Measurements from ENCODE around the gene MARCHF10. TPM values are rescaled to one million over a fixed set of nuclear protein-coding genes. Genes with fewer than 3 reads are reported as not detected.

Gene MARCHF10
- total RNA-seq, 2 donors from 2014 or later, result 0.26 to 0.80 TPM

DNA sequence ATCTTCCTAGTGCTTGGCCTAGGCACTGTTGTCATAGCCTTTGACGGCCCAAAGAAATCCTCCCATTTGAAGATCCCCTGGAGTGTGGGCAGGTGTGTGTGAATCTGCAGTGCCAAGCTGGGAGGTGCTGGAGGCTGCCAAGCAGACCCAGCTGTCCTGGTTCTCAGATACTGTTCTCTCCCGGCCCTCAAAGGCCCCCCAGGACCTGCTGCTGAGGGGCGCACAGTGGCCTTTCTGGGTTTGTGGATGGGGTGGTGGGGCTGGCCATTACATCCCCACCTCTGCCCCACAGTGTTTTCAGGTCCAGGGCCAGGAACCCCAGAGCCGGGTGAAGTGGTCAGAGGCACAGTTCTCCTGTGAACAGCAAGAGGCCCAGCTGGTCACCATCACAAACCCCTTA, 120.1 kb downstream of the MARCHF10 start:
- no peak overlapping the region for H3K27ac Mint-ChIP-seq
- no peak overlapping the region for H3K4me3 Mint-ChIP-seq
- no peak for DNase-seq

GRCh38 chr17:62684179-62684578, 123.9 kb downstream of the MARCHF10 start:
- Mint-ChIP-seq H3K36me3 (ENCODE audit: low read depth) (no peaks in the 10 kb centered on the region), H3K27ac (no peak overlapping the region), H3K4me1 (no peaks in the 10 kb centered on the region), H3K4me3 (no peak overlapping the region), H3K27me3 (no peaks in the 10 kb centered on the region)
- no peaks in the 10 kb centered on the region for H3K9me3 ChIP-seq (ENCODE audit: control insufficient read depth, low read length, poor library complexity, severe bottlenecking)
- DNase-seq, result no peak
- no peak for ATAC-seq

More for the DNA sequence above, 120.1 kb downstream of the MARCHF10 start:
- no peak for ATAC-seq
- no peaks in the 10 kb centered on the region for H3K9me3 ChIP-seq (ENCODE audit: control insufficient read depth, low read length, poor library complexity, severe bottlenecking)
- Mint-ChIP-seq H3K27me3 (no peaks in the 10 kb centered on the region), H3K36me3 (ENCODE audit: low read depth) (no peaks in the 10 kb centered on the region), H3K4me1 (no peaks in the 10 kb centered on the region)

DNA sequence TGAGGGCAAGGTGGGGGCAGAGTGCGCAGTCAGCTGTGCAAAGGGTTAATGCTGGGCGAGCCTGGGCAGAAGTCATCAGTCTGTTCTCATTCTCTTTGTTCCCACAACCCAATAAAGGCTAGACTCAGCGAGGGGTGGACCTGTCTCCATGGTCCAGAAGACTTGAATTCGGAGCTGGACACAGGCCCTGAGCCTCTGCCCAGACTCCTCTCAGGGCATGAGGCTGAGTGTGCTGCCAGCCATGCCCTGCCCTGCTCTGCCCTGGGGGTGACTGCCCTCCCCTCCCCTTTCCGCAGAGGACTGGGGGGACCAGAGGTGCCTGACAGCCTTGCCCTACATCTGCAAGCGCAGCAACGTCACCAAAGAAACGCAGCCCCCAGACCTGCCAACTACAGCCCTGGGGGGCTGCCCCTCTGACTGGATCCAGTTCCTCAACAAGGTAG, 126.2 kb downstream of the MARCHF10 start:
- DNase-seq, result no peak
- H3K9me3 ChIP-seq (ENCODE audit: control insufficient read depth, low read length, poor library complexity, severe bottlenecking), result no peaks in the 10 kb centered on the region
- no peak overlapping the region for H3K4me3 Mint-ChIP-seq
- H3K27ac Mint-ChIP-seq, result no peak overlapping the region
- ATAC-seq, result no peak
- H3K27me3 Mint-ChIP-seq, result no peaks in the 10 kb centered on the region
- H3K4me1 Mint-ChIP-seq, result no peaks in the 10 kb centered on the region
- H3K36me3 Mint-ChIP-seq (ENCODE audit: low read depth), result no peaks in the 10 kb centered on the region

GRCh38 chr17:62681061-62681938, 126.8 kb downstream of the MARCHF10 start:
- H3K4me3 Mint-ChIP-seq, result no peak overlapping the region
- H3K4me1 Mint-ChIP-seq, result no peaks in the 10 kb centered on the region
- H3K27me3 Mint-ChIP-seq, result no peaks in the 10 kb centered on the region
- ATAC-seq (no peak), DNase-seq (no peak)
- H3K36me3 Mint-ChIP-seq (ENCODE audit: low read depth), result no peaks in the 10 kb centered on the region
- H3K9me3 ChIP-seq (ENCODE audit: control insufficient read depth, low read length, poor library complexity, severe bottlenecking), result no peaks in the 10 kb centered on the region
- H3K27ac Mint-ChIP-seq, result no peak overlapping the region

- Mint-ChIP-seq H3K4me1 (no peaks in the 10 kb centered on the region), H3K36me3 (ENCODE audit: low read depth) (no peaks in the 10 kb centered on the region), H3K4me3 (no peak overlapping the region), H3K27me3 (no peaks in the 10 kb centered on the region), H3K27ac (no peak overlapping the region)
- ATAC-seq, result no peak
- no peak for DNase-seq
- H3K9me3 ChIP-seq (ENCODE audit: control insufficient read depth, low read length, poor library complexity, severe bottlenecking), result no peaks in the 10 kb centered on the region
These were observed 127.5 kb downstream of the MARCHF10 start for GRCh38 chr17:62680541-62681052.

DNA sequence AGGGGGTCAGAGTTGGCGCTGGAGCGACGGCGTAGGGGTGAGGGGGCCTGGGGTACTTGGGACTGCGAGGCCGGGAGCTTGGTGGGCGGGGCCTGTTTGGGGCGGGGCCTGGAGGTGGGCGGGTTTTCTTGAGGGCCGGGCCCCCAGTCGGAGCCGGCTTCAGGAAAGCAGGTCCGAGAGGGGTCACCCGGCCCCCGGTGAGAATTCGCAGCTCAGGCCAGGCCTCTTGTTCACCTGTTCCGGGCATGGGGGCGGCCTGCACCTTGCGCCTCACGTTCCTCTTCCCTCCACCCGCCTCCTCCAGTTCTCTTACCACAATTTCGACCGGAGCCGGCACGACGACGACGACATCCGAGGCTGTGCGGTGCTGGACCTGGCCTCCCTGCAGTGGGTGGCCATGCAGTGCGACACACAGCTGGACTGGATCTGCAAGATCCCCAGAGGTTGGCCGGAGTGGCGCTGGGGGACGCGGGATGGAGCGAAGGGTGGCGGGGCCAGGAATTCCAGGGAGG, 128.2 kb downstream of the MARCHF10 start:
- H3K27ac Mint-ChIP-seq, result no peak overlapping the region
- no peaks in the 10 kb centered on the region for H3K27me3 Mint-ChIP-seq
- no peaks in the 10 kb centered on the region for H3K36me3 Mint-ChIP-seq (ENCODE audit: low read depth)
- H3K4me3 Mint-ChIP-seq, result no peak overlapping the region
- H3K4me1 Mint-ChIP-seq, result no peaks in the 10 kb centered on the region
- H3K9me3 ChIP-seq (ENCODE audit: control insufficient read depth, low read length, poor library complexity, severe bottlenecking), result no peaks in the 10 kb centered on the region
- ATAC-seq, result no peak
- no peak for DNase-seq

DNA sequence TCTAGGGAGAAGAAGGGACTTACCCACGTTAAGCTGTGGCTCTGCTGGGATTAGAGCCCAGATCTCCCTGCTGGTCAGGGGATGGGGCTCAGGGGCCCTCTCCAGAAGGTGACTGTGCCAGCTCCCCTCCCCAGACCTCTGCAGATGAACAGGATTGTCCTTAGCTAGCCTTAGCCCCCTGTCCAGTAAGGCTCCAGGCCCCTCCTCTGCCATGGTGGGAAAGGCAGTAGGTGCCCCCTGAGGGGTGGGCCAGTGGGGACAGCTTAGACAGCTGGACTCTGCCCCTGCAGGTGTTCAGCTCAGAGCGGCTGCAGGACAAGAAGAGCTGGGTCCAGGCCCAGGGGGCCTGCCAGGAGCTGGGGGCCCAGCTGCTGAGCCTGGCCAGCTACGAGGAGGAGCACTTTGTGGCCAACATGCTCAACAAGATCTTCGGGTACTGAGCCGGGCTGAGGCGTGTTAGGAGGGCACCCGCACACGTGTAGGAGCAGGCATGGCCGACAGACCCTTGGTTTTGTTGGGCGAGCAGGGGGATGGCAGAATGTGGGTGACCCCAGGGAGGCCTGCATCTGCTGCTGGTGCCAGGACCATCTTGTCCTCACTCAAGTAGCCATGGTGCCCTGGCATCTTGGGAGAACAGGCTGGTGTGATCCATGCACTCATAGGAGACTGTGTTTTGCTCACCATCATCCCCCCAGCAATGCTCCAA, 129.7 kb downstream of the MARCHF10 start:
- Mint-ChIP-seq H3K36me3 (ENCODE audit: low read depth) (no peaks in the 10 kb centered on the region), H3K4me3 (no peak overlapping the region), H3K27ac (no peak overlapping the region), H3K27me3 (no peaks in the 10 kb centered on the region), H3K4me1 (no peaks in the 10 kb centered on the region)
- H3K9me3 ChIP-seq (ENCODE audit: control insufficient read depth, low read length, poor library complexity, severe bottlenecking), result no peaks in the 10 kb centered on the region
- ATAC-seq (no peak), DNase-seq (no peak)

DNA sequence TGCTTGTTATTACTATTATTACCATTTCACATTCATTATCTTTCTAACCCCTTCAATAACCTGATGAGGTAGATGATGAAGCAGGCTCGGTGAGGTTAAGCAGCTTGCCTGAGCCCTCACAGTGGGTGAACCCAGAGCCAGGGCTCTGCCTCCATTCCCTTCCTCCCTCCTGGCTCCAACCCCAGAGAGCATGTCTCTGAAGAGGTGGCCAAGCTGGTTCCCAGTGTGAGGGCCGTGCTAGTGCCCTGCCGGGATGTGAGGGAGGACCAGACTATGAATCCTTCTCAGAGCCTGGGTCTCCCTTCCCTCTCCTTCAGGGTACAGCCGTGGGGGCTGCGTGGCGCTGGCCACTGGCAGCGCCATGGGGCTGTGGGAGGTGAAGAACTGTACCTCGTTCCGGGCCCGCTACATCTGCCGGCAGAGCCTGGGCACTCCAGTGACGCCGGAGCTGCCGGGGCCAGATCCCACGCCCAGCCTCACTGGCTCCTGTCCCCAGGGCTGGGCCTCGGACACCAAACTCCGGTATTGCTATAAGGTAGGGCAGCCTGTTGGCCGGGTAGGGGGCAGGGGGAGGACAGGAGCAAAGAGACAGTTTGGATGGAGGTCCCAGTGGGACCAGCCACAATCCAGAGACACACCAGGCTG, 131.0 kb downstream of the MARCHF10 start:
- H3K9me3 ChIP-seq (ENCODE audit: control insufficient read depth, low read length, poor library complexity, severe bottlenecking), result no peaks in the 10 kb centered on the region
- no peak for DNase-seq
- ATAC-seq, result no peak
- no peak overlapping the region for H3K27ac Mint-ChIP-seq
- H3K27me3 Mint-ChIP-seq, result no peaks in the 10 kb centered on the region
- no peak overlapping the region for H3K4me3 Mint-ChIP-seq
- no peaks in the 10 kb centered on the region for H3K36me3 Mint-ChIP-seq (ENCODE audit: low read depth)
- peaks cover 4% of the 10 kb centered on the region for H3K4me1 Mint-ChIP-seq

- H3K4me1 Mint-ChIP-seq, result peaks cover 7% of the 10 kb centered on the region
- DNase-seq, result no peak
- H3K27ac Mint-ChIP-seq, result no peak overlapping the region
- H3K27me3 Mint-ChIP-seq, result no peaks in the 10 kb centered on the region
- ATAC-seq, result no peak
- H3K9me3 ChIP-seq (ENCODE audit: control insufficient read depth, low read length, poor library complexity, severe bottlenecking), result no peaks in the 10 kb centered on the region
- H3K4me3 Mint-ChIP-seq, result no peak overlapping the region
- H3K36me3 Mint-ChIP-seq (ENCODE audit: low read depth), result no peaks in the 10 kb centered on the region
These were observed 131.7 kb downstream of the MARCHF10 start for GRCh38 chr17:62676231-62676943.

DNA sequence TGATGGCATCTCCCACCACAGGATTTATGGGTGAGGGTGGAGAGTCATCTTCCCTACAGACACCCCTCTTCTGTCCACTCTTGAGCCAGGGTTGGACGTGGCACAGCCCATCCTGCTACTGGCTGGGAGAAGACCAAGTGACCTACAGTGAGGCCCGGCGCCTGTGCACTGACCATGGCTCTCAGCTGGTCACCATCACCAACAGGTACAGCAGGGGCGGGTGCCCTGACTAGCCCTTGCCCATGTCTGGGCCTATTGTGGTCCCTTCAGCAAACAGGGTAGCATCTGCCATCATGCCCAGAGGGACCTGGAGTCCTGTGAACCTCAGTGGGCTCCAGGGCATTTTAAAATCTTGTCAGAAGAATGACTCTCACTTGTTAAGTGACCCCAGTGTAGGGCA, 132.4 kb downstream of the MARCHF10 start:
- Mint-ChIP-seq H3K4me3 (no peak overlapping the region), H3K4me1 (peaks cover 7% of the 10 kb centered on the region), H3K27me3 (no peaks in the 10 kb centered on the region), H3K27ac (no peak overlapping the region), H3K36me3 (ENCODE audit: low read depth) (no peaks in the 10 kb centered on the region)
- DNase-seq (no peak), ATAC-seq (no peak)
- no peaks in the 10 kb centered on the region for H3K9me3 ChIP-seq (ENCODE audit: control insufficient read depth, low read length, poor library complexity, severe bottlenecking)

DNA sequence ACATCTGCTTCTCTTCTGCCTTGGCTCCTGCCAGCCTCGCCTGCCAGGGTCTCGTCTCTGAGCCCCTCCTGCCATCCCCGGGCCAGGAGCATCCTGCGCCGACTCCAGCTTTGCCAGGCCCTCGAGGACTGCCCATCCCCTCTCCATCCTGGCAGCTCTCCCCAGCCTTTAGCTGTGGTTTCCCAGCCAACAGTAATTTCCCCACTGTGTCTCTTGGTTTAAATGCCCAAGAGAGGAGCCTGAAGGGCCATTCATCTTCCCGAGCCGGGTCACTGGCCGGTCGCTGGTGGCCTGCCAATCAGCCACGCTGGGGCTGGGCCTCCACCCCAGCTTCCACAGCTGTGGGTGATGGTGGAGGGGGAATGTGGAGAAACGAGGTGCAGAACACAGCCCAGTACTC, 132.9 kb downstream of the MARCHF10 start:
- Mint-ChIP-seq H3K4me3 (no peak overlapping the region), H3K27ac (no peak overlapping the region), H3K4me1 (peaks cover 7% of the 10 kb centered on the region), H3K27me3 (no peaks in the 10 kb centered on the region), H3K36me3 (ENCODE audit: low read depth) (no peaks in the 10 kb centered on the region)
- ATAC-seq (no peak), DNase-seq (no peak)
- H3K9me3 ChIP-seq (ENCODE audit: control insufficient read depth, low read length, poor library complexity, severe bottlenecking), result no peaks in the 10 kb centered on the region

- H3K4me3 Mint-ChIP-seq, result no peak overlapping the region
- no peaks in the 10 kb centered on the region for H3K27me3 Mint-ChIP-seq
- no peak overlapping the region for H3K27ac Mint-ChIP-seq
- no peak for DNase-seq
- no peaks in the 10 kb centered on the region for H3K36me3 Mint-ChIP-seq (ENCODE audit: low read depth)
- H3K9me3 ChIP-seq (ENCODE audit: control insufficient read depth, low read length, poor library complexity, severe bottlenecking), result no peaks in the 10 kb centered on the region
- peaks cover 7% of the 10 kb centered on the region for H3K4me1 Mint-ChIP-seq
- no peak for ATAC-seq
These were observed 133.3 kb downstream of the MARCHF10 start for GRCh38 chr17:62674841-62675240.
